ENCODE measurements around the gene HEMK1.
A peak's percentile ranks its signal among the peaks of the same experiment; 100 is the strongest.

The HEMK1 gene

DNA sequence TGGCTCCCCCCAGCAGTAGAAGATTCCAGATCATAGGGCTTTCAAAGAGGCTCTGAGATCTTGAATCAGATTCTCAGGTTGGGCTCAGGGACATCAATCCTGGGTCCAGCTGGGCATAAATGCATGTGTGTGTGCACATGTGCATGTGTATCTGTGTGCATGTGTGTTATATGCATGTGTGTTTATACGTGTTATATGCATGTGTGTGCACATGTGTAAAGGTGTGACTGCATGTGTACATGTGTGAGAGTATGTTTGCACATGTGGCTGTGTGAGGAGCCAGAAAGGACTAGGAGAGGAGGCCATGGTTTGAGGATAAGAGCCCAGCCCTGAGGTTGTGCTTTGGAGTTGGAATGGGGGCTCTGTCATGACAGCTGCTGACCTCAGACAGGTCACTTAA lies 45.9 kb downstream of the HEMK1 start:
- no peak for DNase-seq (ENCODE audit: low read depth in 2 of 2)

DNA sequence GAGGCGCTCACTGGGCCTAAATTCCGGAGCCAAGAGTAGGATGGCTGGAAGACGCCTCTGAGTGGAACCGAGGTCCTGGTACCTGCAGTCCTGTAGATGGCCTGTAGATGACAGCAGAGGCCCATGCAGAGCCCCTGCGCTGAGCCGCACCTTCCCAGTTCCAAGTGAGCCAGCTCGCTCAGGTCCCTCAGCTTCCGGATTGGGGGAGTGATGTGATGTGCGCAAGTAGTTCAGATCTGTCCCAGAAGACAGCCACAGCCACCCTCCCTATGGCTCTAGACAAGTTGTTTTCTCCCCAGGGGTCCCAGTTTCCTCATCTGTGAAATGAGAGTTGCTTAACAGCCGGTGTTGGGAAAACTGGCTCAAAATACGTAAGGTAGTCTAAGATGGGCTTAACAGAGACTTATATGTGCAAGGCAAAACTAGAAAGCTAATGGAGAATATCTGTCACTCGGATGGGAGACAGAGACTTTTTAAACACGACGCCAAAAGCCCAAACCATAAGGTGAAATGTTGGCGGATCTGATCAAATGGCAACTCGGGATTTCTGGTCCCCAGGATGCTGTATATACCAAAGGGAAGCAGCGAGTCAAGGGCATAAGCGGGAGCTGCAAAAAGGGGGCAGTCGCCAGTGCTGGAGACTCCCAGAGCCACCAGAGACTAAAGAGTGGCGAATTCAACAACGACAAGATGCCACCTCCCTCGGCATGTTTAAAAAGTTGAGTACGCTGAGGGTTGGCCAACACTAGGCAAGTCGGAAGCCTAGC lies 46.9 kb downstream of the HEMK1 start:
- DNase-seq (ENCODE audit: low read depth in 2 of 2) = peak in 1 of 2 experiments; percentile 50

DNA sequence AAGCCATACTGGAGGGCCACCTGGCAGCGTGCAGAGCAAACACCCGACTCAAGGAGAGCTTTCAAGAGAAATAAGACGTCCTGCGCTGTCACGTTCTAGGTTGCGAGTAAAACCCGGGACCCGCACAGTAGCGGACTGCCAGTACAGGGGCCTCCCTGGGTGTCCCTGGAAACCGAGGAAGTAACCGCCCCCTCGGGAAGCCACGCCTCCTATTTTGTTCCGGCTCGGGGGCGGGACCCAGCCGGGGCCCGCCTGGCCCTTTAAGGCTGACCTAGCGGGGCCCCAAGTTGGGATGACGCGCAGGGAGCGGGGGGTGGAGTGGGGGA lies 47.4 kb downstream of the HEMK1 start:
- DNase-seq (ENCODE audit: low read depth in 2 of 2) = peak; percentile 81 to 82

DNA sequence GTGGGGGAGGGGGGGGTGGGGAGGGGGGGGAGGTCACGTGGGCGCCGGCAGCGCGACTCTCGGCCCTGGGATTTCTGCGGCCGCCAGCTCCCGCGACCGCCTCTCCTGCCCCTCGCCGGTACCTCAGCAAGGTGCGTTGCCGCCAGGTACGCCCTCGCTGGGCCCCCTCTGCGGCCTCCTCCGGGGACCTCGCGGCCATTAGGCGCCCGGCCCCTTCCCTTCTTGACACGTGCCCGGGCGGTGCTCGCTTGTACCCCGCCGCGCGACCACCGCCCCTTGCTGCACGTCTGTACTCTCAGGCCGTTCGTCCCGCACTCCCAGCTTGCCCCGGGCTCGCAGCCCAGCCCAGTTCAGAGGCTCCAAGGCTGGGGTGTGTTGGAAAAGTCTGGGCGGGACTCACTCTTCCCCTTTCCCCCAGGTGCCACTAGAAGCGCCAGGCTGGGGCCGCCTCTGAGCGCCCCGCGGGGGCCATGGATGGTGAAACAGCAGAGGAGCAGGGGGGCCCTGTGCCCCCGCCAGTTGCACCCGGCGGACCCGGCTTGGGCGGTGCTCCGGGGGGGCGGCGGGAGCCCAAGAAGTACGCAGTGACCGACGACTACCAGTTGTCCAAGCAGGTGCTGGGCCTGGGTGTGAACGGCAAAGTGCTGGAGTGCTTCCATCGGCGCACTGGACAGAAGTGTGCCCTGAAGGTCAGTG lies 47.9 kb downstream of the HEMK1 start, which contains the start of gene MAPKAPK3:
Gene MAPKAPK3, plus strand, starts transcription at position 56 of the 696 bp plus-strand sequence. Its CDS starts 415 bp downstream, at position 471.
- no peak for DNase-seq (ENCODE audit: low read depth in 2 of 2)

DNA sequence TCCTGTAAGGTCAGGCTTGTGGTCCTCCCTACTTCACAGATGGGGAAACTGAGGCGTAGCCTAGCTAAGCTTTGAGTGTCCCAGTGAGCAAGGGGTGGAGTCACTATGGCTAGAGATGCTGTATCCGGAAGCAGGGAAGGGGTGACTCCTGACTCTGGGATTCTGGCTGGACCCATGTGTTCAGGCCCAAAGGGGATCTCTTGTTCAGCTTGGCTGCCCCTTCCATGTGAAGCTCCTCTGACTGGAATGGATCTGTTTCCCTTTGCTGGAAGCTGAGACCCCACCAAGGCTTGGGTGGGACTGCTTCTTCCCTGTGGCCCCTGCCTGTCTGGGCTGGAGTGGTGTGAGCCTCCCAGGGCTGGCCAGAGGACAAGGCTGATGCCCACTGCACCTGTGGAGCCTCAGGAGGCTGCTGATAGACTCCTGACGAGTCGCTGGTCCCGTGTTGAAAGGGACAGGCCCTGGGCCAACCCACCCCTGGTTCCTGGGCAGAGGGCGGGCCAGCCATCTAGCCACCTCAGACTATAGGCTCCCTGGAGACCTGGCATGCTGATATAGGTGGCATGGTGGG lies 48.7 kb downstream of the HEMK1 start:
- no peak for DNase-seq (ENCODE audit: low read depth in 2 of 2)

DNA sequence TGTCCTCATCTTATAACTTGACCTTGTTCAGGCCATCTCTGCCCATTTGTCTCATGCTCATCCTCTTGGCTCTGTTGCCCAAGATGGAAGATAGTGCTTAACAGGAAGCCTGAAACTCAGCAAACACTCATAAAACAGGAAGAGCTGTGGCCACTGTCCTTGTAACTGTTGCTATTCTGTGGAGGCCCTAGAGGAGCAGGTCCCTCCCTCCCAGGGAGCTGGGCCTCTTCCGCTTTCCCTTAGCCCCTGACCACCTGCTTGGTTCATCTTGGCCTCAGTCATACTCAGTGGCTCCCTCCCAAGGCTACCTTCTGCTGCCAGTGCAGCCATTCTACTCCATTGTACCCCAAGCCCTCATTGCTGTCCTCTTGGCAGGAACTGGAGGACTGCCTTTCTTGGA lies 51.1 kb downstream of the HEMK1 start:
- no peak for DNase-seq (ENCODE audit: low read depth in 2 of 2)

DNA sequence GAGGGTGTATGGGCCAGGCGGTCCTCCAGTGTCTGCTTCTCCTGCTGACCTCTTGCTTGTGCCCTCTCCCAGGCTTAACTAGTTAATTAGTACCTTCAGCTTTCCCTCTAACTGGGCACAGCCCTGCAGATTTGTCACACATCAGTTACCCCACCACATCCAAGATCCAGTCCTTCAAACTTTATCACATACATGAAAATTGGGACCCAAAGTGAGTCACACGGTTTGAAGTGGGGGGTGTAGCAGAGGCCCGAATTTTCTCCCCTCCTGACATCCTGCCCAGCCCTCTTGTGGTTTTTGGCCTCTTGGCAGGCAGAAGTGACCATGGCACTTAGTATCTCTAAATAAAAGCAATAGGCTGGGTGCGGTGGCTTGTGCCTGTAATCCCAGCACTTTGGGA lies 51.5 kb downstream of the HEMK1 start:
- no peak for DNase-seq (ENCODE audit: low read depth in 2 of 2)

DNA sequence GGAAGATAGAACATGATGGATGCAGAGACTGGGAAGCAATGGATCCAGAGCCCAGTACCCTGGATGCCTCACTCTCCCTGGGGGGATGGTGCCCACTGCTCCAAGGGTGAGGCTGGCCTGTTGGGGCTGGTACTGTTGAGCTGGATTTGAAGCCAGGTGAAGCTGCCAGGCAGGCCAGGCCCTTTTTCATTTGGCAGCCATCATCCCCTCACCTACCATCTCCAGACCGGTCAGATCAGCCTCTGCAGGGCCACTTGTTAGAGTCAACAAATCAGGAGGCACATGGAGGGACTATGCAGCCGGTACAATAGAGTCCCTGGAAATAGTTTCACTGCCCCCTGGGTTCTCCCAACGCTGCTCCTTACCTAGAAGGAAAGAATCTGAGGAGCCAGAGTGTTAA lies 53.6 kb downstream of the HEMK1 start:
- no peak for DNase-seq (ENCODE audit: low read depth in 2 of 2)

DNA sequence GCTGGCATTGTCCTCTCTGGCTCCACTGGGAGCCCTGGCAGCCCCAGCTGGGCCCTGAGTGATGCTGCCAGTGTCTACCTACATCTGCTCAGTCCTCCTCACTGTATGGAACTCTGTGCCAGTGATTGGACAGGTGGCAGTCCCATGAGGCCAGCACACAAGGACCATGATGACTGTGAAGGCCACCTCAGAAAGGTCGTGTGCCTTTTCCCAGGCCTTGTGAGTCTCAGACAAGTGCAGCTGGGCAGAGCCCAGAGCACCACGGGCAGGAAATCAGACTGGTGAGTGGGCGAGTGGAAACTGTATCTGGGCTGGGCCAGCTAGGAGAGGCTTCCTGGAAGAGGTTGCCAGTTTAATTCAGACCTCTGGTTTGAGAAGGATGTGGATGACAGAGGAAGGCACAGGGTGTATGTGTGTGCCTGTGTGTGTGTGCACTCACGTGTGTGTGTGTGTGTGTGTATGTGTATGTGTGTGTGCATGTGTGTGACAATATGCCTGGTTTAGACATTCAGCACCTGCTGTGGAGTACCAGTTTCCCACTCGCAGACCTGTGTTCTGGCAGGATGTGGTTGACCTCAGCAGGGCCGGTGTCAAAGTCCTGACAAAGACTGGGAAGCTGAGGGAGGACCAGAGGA lies 54.6 kb downstream of the HEMK1 start:
- no peak for DNase-seq (ENCODE audit: low read depth in 2 of 2)

DNA sequence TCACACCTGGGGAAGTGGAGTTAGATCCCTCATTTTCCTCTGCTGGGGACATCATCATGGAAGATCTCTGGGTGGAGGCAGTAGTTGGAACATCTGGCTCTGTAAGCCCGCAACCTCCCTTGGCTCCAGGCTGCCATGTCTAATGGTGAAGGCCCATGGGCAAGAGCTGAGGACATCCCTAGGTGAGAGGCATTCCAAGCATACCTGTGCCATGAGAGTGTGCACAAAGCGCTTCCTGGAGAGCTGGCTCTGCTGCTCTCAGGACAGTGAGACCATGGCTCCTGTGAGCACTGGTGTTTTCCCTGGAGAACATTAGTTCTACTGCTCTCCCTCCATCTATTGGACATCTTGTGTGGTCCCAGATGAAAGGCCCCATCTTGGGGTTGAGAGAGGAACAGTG lies 55.3 kb downstream of the HEMK1 start:
- no peak for DNase-seq (ENCODE audit: low read depth in 2 of 2)

DNA sequence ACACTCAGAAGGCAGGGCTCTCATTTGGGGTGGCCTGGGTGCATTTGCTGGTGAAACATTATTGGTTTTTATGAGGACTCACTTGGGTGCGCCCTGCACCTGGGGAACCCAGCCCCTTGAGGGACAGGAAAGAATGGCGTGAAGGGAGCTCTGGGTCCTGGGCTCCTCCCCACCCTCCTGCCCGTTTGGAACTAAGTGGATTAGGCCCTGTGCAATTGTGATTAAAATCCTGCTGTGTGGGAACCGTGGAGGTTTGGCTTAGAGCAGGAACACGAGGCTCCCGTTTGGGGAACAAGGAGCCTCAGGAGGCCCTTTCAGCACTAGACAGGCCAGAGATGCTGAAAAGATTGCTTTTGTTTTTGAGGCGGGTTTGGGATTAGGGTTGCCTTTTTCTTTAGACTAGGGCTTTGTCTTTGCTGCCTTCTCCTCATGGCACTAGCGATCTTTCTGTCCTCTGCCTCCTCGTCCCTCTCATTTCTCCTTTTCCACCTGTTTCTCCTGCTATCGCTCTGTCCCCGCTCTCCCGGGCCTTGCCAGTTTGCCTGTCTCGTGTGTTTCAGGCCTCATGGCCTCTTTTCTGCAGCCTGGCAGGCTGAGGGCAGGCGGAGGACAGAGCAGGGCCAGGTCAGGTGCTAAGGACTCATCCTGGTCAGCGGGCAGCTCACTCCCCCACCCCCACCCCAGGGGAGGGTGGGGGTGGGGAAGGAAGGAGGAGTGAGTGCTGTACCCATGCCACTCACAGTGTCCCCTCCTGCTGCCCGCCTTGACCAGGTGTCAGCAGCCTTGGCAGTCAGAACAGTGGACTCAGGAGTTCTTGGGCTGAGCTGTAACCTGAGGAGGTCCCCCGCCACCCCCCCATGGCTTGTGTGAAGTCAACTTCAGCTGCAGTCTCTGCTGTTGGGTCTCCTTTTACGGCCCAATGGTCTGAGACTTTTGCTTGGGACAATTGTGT lies 56.2 kb downstream of the HEMK1 start:
- DNase-seq (ENCODE audit: low read depth in 2 of 2) = no peak

DNA sequence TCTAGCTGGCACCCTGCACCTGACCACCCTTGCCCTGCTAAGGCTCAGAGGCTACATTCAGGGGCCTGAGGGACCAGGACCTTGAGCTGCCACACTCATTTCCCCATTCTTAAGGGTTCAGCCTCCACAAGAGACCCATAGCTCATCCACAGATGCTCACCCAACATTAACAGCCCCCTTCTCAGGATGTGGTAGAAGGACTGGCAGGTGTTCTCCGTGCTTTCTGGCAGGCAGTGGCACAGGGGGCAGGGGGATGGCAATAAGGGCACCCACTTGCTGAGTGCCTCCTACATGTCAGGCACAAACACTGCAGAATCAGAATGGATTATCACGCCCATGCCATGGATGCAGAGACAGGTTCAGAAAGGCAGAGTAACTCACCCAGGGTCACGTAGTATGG lies 57.1 kb downstream of the HEMK1 start:
- no peak for DNase-seq (ENCODE audit: low read depth in 2 of 2)

DNA sequence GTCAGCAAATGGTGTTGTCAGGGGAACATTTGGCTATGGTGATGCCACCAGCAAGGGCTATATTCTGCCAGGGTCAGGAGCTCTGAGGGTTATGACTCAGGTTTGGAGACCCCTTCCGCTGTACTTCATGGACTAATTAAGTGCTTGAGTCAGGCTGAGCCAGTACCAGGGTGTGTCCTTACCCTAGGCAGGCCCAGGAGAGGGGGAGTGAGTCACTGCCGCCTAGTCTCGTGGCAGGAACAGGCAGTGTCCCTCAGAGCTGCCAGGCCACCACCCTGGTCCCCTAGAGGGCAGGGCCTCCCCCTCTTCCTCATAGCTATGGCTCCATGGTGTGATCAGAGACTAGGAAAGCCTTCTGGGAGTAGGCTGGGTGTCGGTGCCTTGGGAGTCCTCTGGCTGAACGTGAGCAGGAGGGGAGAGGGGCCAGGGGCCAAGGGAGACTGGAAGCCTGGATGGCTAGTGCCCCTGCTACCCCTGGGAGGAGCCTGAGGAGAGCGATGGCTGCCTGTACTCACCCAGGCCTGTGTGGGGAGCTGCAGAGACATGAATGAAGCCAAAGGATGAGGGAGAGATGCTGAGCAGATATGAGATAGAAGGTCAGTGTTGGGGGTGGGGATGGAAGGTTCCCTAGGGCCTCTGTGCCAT lies 58.2 kb downstream of the HEMK1 start:
- no peak for DNase-seq (ENCODE audit: low read depth in 2 of 2)

DNA sequence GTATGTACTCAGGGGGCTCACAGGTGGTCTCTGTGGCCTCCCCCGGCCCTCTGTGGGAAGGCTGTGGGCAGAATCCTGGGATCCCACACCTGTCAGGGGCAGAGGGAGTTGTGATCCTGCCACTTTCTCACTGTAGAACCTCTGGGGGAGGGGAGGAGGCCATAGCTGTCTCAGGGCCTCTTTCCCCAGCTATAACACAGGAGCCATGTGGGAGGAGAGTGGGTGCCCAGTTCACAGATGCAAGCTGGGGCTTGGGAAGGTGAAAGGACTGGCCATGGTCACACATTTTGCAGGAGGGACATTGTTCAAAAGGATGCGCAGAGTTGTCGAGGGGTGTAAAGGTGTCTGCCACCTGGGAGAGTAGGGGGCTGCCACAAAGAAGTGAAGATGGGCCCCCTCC lies 59.3 kb downstream of the HEMK1 start:
- no peak for DNase-seq (ENCODE audit: low read depth in 2 of 2)

DNA sequence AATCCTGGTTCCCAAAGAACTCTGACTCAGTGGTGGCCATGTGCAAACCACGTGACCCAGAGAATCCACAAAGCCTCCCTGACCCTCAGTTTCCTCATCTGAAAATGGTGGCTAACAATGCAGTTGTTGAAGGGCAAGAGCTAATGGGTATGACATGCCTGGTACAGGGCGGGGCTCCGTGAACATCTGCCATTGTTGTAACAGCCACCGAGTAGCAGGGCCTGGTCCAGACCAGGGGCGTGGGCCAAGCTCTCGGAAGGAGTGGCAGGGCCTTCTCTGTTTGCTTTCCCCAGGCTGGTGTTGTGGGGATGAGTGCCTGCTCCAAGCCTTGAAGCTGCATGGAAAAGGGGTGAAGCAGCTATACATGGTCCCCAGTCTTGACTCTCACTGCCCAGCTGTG lies 61.1 kb downstream of the HEMK1 start:
- DNase-seq (ENCODE audit: low read depth in 2 of 2) = no peak

DNA sequence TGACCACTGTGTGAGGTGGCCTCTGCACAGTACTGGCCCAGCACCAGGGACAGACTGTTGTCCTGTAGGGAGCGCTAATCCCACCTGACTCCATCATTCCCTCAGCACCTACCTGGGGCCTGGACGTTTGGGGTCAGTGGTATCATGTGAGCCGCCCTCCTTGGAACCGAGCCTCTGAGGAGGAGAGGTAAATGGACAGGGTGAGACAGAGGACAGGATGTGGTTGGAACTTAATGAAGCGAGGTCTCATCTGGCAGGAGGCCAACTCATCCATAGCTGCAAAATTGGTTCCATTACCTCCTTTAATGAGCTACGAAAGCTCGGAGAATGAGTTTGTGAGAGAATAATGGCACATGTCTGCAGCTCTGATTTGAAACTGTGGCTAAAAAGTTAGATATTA lies 61.6 kb downstream of the HEMK1 start:
- DNase-seq (ENCODE audit: low read depth in 2 of 2) = peak in 1 of 2 experiments; percentile 35

DNA sequence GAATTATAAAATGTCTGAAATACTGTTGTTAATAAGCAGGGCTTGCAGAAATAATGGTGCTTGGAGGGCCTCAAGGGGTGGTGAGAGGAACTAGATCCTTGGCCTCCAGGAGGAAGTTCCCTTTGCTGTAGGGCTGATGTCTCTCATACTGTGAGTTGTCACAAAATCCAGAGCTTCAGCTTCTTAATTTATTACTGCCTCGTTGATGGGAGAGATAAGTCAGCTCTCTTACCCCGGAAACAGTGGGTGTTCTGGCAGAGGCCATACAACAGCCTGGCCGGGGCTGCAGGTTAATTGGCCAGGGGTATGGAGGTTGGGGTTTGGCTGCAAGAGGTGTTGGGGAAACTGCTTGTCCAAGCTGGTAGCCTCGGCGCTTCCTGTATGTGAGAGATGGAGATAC lies 63.1 kb downstream of the HEMK1 start:
- no peak for DNase-seq (ENCODE audit: low read depth in 2 of 2)

DNA sequence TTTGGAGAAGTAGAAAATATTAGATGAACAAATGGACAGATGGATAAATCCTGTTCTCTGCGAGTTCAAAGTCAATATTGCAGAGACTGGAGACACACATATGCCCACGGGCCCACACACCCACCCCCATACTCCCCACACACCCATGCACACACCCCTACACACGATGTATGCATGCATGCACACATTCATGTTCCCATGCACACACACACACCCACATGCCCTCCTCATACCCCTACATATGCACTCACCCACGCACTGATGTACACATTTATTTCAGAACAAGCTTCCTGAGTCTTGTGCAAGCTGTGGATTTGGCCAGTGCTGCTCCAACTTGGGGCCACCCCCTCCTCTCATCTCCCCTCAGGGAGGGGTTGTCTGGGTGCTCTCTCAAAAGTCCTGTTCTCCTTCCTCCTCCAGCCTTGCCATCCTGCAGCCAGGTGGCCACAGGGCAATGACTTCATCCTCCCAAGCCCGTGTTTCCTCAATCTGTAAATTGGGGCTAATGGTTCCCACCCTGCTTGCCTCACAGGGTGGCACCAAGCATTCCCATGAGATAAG lies 64.0 kb downstream of the HEMK1 start:
- DNase-seq (ENCODE audit: low read depth in 2 of 2) = no peak

DNA sequence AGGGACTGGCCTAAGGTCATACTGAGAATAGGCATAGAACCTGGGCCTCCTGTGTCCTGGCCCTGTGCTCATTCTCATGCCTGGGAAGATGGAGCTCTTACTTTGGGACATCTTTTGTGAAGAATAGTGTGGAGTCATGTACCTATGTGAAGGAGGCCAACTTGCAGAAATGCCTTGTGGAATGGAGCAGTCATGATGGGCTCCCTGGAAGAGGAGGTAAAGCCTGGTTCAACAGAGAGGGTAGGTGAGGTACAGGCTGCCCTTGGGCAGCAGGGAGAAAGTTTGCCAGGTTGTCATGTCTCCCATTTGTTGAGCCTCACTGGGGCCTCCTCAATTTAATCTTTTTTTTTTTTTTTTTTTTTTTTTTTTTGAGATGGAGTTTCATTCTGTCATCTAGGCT lies 65.7 kb downstream of the HEMK1 start:
- DNase-seq (ENCODE audit: low read depth in 2 of 2) = no peak

DNA sequence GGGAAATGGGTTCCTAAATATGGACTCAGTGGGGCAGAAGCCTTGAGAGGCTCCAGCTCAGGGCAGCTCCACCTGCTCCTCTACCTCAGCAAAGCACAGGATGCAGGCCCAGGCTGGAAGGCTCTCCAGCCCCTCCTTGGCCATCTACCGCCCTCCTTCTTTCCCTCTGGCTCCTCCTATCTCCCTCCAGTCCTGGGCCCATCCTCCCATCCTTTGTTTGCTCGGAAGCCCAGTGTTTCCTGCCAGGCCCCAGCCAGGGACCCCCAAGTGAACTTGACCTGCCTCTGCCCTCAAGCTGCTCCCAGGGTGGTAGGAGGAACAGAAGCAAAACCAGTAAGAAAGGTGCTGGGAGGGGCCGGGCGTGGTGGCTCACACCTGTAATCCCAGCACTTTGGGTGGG lies 67.7 kb downstream of the HEMK1 start:
- DNase-seq (ENCODE audit: low read depth in 2 of 2) = no peak

DNA sequence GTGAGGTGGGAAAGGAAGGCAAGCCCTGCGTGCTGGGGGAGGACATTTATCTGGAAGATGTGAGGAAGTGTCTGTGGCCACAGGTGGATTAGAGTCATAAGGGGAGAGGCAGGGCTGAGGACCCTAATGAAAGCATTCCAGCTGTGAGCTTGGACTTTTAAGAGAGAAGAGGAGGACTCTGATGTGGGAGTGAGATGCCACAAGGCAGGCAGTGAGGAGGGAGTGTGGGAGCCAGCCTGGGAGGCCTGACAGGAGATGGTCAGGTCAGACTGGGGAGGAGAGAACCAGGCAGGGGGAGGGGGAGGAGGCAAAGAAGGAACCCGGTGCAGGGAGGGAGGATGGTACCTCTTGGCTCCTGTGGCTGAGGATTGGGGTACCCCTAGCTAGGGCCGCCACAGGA lies 68.6 kb downstream of the HEMK1 start:
- DNase-seq (ENCODE audit: low read depth in 2 of 2) = no peak

Data from fibroblast of skin of left quadriceps (primary cell).